Measurements from ENCODE around the gene RUVBL2. TPM values are rescaled to one million over a fixed set of nuclear protein-coding genes. Genes with fewer than 3 reads are reported as not detected.
"Not testable (repeated sequence)": the region's sequence is repeated elsewhere in the genome, so short reads cannot be mapped to it uniquely, and the experiment has no call there.

Gene RUVBL2
- total RNA-seq, 2 donors from 2014 or later, result 20.2 to 25.5 TPM

DNA sequence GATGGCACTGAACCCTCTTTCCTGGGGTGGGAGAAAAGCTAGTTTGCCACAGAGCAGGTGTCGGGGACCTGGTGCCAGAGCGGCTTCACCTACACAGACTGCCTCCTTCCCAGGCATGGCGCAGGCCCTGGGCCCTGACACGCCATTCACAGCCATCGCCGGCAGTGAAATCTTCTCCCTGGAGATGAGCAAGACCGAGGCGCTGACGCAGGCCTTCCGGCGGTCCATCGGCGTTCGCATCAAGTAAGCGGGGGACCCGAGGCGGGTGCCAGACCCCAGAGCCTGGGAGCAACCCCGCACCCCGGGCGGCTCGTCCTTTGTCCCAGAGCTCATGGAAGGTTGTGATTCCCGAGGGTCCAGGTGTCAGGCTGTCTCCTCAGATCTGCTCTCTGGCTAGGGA, 13.2 kb downstream of the RUVBL2 start:
- no peaks in the 10 kb centered on the region for H3K9me3 ChIP-seq (ENCODE audit: control insufficient read depth, low read length, poor library complexity, severe bottlenecking)
- Mint-ChIP-seq H3K27ac (no peak overlapping the region), H3K4me1 (no peaks in the 10 kb centered on the region), H3K4me3 (no peak overlapping the region), H3K27me3 (no peaks in the 10 kb centered on the region), H3K36me3 (ENCODE audit: low read depth) (peaks cover 2% of the 10 kb centered on the region)
- DNase-seq (no peak), ATAC-seq (no peak)

DNA sequence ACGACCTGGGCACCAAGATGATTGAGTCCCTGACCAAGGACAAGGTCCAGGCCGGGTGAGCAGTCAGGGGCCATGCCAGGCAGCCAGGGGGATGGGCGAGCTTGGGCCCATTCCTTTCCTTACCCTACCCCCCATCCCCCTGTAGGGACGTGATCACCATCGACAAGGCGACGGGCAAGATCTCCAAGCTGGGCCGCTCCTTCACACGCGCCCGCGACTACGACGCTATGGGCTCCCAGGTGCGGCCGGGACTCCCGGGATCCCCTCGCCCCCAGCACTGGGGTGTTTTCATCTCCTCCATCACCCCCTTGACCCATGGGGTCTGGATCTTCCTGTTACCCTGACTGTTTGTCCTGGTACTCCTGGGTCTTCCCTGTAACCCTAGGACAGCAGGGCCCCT, 16.1 kb downstream of the RUVBL2 start:
- Mint-ChIP-seq H3K27ac (no peak overlapping the region), H3K36me3 (ENCODE audit: low read depth) (peaks cover 2% of the 10 kb centered on the region), H3K27me3 (no peaks in the 10 kb centered on the region), H3K4me1 (no peaks in the 10 kb centered on the region), H3K4me3 (no peak overlapping the region)
- no peaks in the 10 kb centered on the region for H3K9me3 ChIP-seq (ENCODE audit: control insufficient read depth, low read length, poor library complexity, severe bottlenecking)
- DNase-seq, result no peak
- ATAC-seq, result no peak

DNA sequence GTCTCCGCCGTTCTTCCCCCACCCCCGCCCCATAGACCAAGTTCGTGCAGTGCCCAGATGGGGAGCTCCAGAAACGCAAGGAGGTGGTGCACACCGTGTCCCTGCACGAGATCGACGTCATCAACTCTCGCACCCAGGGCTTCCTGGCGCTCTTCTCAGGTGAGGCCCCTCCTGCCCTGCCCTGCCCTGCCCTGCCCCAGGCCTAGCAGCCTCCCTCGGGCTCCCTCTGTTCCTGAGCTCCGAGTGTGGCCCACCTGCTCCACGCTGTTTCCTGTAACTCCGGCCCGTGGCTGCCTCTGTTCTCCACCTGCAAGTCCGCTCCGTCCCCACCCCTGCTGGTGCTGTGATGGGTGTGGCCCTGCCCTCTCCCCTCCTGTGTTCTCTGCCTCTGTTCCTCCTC, 16.8 kb downstream of the RUVBL2 start:
- H3K36me3 Mint-ChIP-seq (ENCODE audit: low read depth), result peaks cover 2% of the 10 kb centered on the region
- no peak overlapping the region for H3K4me3 Mint-ChIP-seq
- H3K4me1 Mint-ChIP-seq, result no peaks in the 10 kb centered on the region
- H3K9me3 ChIP-seq (ENCODE audit: control insufficient read depth, low read length, poor library complexity, severe bottlenecking), result no peaks in the 10 kb centered on the region
- ATAC-seq (no peak), DNase-seq (no peak)
- no peaks in the 10 kb centered on the region for H3K27me3 Mint-ChIP-seq
- no peak overlapping the region for H3K27ac Mint-ChIP-seq

DNA sequence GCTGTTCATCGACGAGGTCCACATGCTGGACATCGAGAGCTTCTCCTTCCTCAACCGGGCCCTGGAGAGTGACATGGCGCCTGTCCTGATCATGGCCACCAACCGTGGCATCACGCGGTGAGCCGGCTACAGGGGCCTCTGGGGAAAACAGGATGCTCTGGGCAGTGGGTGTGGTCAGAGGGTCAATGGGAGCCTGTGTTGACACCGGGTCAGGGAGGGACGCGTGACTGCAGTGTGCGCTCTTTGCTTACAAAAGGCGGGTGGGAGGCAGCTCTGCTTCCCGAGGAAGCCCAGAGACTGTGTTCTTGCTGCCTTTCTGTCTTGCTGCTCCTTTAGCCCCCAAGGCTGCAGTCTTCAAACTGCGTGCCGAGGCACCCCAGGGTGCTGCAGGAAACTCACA, 17.5 kb downstream of the RUVBL2 start:
- DNase-seq (no peak), ATAC-seq (no peak)
- Mint-ChIP-seq H3K27ac (no peak overlapping the region), H3K27me3 (no peaks in the 10 kb centered on the region), H3K36me3 (ENCODE audit: low read depth) (peaks cover 2% of the 10 kb centered on the region), H3K4me1 (no peaks in the 10 kb centered on the region), H3K4me3 (no peak overlapping the region)
- H3K9me3 ChIP-seq (ENCODE audit: control insufficient read depth, low read length, poor library complexity, severe bottlenecking), result no peaks in the 10 kb centered on the region

DNA sequence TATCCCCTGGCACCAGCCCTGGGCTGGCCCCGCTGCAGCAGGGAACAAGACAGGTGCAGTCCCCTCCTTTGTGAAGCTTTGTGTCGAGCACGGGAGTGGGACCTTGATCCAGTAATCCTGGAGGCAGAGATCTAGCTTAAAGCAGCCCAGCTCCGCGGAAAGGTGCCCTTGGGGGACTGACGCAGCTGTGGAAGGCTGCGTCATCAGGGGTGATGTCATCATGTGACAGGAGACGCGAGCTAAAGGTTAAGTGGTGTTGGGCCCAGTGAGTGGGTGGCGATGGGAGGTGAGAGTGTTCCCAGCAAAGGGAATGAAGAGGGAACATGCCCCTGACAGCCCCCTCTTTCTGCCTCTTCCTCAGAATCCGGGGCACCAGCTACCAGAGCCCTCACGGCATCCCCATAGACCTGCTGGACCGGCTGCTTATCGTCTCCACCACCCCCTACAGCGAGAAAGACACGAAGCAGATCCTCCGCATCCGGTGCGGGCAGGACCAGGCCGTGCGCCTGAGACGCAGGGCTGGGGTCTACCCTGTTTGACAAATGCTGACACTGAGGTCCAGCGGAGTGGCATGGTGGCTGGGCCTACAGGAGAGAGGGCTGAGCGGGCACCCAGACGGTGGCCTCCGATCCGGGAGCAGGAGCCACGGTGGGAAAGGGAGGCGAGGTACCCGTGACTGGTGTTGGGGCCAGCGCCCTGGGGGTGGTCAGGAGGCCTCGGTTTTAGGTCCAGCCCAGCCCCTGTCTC, 20.6 kb downstream of the RUVBL2 start:
- Mint-ChIP-seq H3K27me3 (no peaks in the 10 kb centered on the region), H3K4me3 (no peak overlapping the region), H3K4me1 (peaks cover 10% of the 10 kb centered on the region), H3K27ac (no peak overlapping the region), H3K36me3 (ENCODE audit: low read depth) (peaks cover 2% of the 10 kb centered on the region)
- ATAC-seq, result no peak
- no peaks in the 10 kb centered on the region for H3K9me3 ChIP-seq (ENCODE audit: control insufficient read depth, low read length, poor library complexity, severe bottlenecking)
- no peak for DNase-seq

DNA sequence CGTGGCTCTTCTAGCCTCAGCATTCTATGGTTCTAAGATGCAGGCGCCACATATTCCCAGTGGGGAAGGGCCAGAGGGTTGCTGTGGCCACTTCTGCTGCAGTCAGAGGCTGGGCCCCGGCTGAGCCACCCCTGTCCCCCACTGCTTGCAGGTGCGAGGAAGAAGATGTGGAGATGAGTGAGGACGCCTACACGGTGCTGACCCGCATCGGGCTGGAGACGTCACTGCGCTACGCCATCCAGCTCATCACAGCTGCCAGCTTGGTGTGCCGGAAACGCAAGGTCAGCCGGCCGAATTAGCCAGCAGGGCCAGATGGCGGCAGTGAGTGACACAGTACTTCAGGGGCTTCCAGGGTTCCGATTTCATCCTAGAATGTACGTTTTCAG, 21.2 kb downstream of the RUVBL2 start:
- DNase-seq, result no peak
- H3K27ac Mint-ChIP-seq, result no peak overlapping the region

DNA sequence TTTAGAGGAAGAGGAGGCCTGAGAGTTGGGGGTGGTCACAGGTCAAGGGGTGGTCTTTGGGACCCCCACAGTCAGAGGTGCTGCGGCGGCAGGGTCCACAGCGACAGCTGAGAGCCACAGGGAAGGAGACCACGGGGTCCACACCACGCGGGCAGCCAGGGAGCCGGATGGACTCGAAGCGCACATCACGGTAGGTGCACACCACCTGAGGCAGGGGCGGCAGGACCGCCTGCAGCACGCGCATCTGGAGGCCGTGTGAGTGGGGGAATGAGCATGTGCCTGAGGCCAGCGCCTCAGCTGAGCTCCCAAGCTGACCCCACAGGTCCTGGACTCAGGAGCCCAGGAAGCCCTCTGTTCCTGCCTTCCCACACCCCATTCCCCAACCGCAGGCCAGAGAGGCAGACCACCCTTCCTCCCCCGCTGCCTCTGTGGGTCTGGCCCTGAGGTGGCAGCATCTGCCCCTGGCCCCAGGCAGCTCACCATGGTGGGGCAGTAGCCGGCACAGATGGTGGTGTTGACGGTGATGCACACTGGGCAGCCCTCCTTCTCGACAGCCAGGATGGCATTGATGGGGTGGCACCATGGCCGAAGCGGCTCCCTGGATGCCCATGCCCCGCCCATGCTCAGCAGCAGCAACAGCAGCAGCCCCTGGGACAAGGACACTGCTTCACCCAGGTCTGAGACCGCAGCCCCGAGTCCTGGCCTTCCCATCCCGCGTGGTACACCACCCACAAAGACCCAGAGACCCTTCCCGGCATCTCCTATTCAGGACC, 22.6 kb downstream of the RUVBL2 start:
- peaks cover 19% of the 10 kb centered on the region for H3K4me1 Mint-ChIP-seq
- H3K9me3 ChIP-seq (ENCODE audit: control insufficient read depth, low read length, poor library complexity, severe bottlenecking), result no peaks in the 10 kb centered on the region
- ATAC-seq (no peak), DNase-seq (no peak)
- no peak overlapping the region for H3K4me3 Mint-ChIP-seq
- no peak overlapping the region for H3K27ac Mint-ChIP-seq
- H3K36me3 Mint-ChIP-seq (ENCODE audit: low read depth), result no peaks in the 10 kb centered on the region
- H3K27me3 Mint-ChIP-seq, result peaks cover 5% of the 10 kb centered on the region

More for the DNA sequence above, 21.2 kb downstream of the RUVBL2 start:
- no peaks in the 10 kb centered on the region for H3K27me3 Mint-ChIP-seq
- H3K9me3 ChIP-seq (ENCODE audit: control insufficient read depth, low read length, poor library complexity, severe bottlenecking), result no peaks in the 10 kb centered on the region
- H3K36me3 Mint-ChIP-seq (ENCODE audit: low read depth), result peaks cover 2% of the 10 kb centered on the region
- ATAC-seq, result no peak
- H3K4me3 Mint-ChIP-seq, result no peak overlapping the region
- peaks cover 11% of the 10 kb centered on the region for H3K4me1 Mint-ChIP-seq

DNA sequence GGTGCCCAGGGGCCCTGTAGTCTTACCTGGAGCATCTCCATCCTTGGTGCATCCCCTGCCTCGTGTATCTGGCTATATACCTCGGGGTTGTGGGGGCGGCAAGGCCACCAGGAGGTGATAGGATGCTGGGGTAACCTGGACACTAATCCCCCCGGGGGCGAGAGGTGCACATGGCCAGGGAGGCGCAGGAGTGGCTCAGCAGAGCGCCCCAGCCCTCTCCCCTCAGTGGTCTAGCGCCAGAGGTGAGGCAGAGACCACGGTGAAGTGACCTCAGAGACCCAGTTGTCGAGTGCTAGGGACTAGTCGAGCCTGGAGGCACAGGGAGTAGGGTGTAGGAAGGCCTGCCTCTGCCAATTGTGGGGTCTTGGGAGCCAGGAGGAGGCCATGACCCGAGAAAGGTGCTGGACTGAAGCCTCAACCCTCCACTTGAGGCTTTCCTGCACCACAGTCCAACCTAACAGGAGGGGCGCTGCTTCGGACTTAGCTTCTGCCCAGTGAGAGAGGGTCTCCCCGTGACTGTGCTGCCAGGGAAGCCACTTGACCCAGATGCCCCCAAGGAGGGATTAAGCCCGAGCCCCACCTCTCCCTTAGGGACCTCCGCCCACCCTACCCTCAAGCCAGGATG, 23.5 kb downstream of the RUVBL2 start, which contains the start of gene LHB:
Gene LHB (minus strand): TSS at position 51 of the 625 bp plus-strand sequence. CDS start 10 bp downstream, at position 41.
- H3K27ac Mint-ChIP-seq, result no peak within 1 kb of the TSS
- no peak for DNase-seq
- peaks cover 22% of the 10 kb centered on the region for H3K4me1 Mint-ChIP-seq
- no peaks in the 10 kb centered on the region for H3K9me3 ChIP-seq (ENCODE audit: control insufficient read depth, low read length, poor library complexity, severe bottlenecking)
- no peak for ATAC-seq
- H3K36me3 Mint-ChIP-seq (ENCODE audit: low read depth), result no peaks in the 10 kb centered on the region
- peak within 1 kb of the TSS; percentile 94 for H3K4me3 Mint-ChIP-seq
- H3K27me3 Mint-ChIP-seq, result peaks cover 9% of the 10 kb centered on the region

DNA sequence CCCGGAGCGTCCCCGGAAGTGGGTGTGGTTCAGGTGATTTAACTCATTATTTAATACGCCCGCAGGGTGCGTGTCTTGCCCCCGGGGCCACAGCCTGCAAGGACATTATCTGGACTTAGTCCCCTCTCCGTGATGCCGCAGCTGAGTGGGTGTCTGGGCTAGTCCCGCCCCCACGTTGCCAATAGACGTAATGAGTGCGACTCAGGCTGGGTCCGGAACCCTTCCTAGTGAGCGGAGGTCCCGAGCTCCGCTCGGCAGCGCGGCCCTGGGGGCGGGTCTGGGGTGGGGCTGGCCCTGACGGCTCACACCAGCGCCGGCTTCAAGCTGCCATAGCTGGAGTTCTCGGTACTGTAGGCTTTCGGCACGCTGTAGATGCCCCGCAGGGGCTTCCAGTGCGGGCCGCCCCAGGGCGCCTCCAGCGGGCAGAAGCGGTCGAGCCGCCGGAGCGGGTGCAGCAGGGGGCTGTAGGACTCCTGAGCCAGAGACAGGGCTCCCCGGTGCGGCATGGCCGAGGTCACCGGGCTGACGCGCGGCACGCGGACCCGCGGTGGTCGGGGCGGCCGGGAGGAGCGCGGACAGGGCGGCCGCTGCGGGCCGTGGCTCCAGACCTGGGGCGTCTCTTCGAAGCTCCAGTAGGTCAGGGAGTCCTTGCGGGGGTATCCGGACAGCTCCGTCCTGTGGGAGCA, 24.1 kb downstream of the RUVBL2 start:
- H3K27ac Mint-ChIP-seq, result no peak overlapping the region

DNA sequence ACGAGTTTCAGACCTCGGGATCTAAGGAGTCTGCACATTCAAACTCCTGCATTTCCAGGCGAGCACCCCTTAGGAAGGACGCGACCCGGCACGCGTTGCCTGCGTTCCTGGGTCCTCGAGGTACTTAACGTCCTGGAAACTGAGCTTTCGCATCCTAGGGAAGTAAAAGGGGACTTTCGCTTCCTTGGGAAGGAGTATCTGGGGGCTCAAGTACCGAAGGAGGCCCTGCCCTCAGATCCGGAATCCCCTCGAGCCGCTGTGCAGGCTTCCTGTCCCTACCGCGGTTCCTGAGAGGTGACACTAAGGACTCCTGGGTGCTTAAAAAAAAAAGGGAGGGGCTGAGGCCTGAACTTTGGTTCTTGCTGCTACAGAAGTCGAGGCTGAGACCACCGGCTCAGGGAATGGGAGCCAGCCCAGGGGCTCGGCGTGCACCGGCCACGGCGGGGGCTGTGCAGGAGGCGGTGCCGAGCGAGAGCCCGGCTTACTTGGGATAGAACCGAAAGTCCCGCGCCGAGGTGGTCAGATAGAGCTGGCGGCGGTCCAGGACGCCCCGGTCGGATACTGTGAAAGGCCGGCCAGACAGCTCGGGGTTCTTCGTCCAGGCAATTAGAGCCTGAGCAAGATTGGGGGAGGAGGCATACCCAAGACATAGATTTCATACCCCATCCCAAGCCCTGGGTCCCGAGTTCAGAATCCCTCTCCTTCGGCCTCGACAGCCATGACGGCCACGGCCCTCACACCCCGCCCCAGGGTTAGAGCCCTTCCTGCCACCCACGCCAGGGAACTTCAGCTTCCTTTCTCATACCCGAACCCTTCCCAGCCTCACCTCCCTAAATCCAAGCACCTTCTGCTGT, 24.9 kb downstream of the RUVBL2 start:
- not testable (repeated sequence) for ATAC-seq; H3K36me3 Mint-ChIP-seq (ENCODE audit: low read depth); DNase-seq; H3K9me3 ChIP-seq (ENCODE audit: control insufficient read depth, low read length, poor library complexity, severe bottlenecking); H3K27me3 Mint-ChIP-seq
- H3K4me3 Mint-ChIP-seq, result peak overlapping the region; percentile 94
- H3K4me1 Mint-ChIP-seq, result peaks cover 22% of the 10 kb centered on the region
- peak overlapping the region; percentile 73 for H3K27ac Mint-ChIP-seq

More for the DNA sequence above, 24.1 kb downstream of the RUVBL2 start:
- H3K4me3 Mint-ChIP-seq, result peak overlapping the region; percentile 94
- peaks cover 22% of the 10 kb centered on the region for H3K4me1 Mint-ChIP-seq
- DNase-seq, result peak; percentile 58 to 62 (median 58)
- H3K36me3 Mint-ChIP-seq (ENCODE audit: low read depth), result no peaks in the 10 kb centered on the region
- H3K27me3 Mint-ChIP-seq, result peaks cover 9% of the 10 kb centered on the region
- no peaks in the 10 kb centered on the region for H3K9me3 ChIP-seq (ENCODE audit: control insufficient read depth, low read length, poor library complexity, severe bottlenecking)
- peak; percentile 90 for ATAC-seq

DNA sequence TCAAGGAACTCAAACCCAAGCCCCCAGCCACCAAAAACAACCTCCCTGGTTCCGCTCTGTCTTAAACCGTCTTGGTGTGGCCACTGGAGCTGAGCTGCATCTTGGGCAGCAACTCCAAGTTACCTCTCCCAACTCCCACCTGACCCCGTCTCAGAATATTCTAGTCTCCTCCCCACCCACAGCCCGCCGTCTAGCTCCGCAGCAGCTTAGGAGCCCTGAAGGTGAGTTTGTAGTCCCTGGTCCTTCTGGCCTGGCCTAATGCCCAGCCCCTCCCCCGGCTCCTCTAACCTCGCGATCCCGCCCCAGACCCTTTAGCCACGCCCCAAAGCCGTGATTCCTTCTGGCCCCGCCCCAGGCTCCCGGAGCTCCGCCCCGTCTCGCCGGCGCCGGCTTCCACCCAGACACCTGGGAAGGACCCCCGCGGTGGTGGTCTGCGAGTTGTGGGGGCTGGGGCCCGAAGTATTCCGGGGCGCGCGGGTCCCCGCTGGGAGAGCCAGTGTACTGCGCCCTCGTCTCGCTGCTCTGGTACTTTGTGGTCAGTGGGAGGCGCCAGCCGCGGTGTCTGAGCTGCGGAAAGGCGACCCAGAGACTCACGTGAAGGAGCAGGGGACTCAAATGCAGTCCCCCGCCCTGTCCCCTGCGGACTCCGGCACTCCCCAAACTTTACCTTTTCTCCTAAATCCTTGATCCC, 25.7 kb downstream of the RUVBL2 start:
- H3K9me3 ChIP-seq (ENCODE audit: control insufficient read depth, low read length, poor library complexity, severe bottlenecking), result no peaks in the 10 kb centered on the region
- ATAC-seq (peak; percentile 46), DNase-seq (peak; percentile 47 to 60 (median 59))
- H3K4me1 Mint-ChIP-seq, result peaks cover 22% of the 10 kb centered on the region
- H3K27me3 Mint-ChIP-seq, result peaks cover 9% of the 10 kb centered on the region
- H3K4me3 Mint-ChIP-seq, result peak overlapping the region; percentile 94
- no peaks in the 10 kb centered on the region for H3K36me3 Mint-ChIP-seq (ENCODE audit: low read depth)
- peak overlapping the region; percentile 73 for H3K27ac Mint-ChIP-seq

DNA sequence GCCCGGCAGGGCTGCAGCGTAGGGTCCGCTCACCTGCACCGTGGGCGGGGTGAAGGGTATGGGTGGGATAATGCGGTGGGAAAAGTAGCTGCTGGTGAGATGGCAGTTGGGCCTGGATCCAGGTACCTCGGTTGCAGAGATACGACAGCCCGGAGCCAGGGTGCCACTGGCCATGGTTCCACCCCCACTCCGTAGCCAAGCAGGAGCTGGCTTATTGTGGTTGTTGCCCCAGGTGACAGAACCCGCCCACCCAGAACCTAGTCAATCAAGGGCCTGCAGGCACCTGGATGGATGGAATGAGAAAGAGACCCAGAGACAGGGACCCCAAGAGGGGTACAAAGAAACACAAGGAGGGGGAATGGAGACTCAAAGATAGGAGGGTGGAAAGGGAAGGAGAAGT, 26.7 kb downstream of the RUVBL2 start:
- H3K36me3 Mint-ChIP-seq (ENCODE audit: low read depth), result no peaks in the 10 kb centered on the region
- no peak overlapping the region for H3K27ac Mint-ChIP-seq
- DNase-seq (no peak), ATAC-seq (no peak)
- peaks cover 22% of the 10 kb centered on the region for H3K4me1 Mint-ChIP-seq
- H3K4me3 Mint-ChIP-seq, result peak overlapping the region; percentile 55
- no peaks in the 10 kb centered on the region for H3K9me3 ChIP-seq (ENCODE audit: control insufficient read depth, low read length, poor library complexity, severe bottlenecking)
- H3K27me3 Mint-ChIP-seq, result peaks cover 9% of the 10 kb centered on the region

All from T-helper 17 cell (primary cell).